BLaER1 treated with 17β-estradiol and CSF1 and Interleukin-3, amounts not matched to agents 10 nM and 100 nM (cell line): ENCODE results near the gene PTH2R.
"Not testable (repeated sequence)": the region's sequence is repeated elsewhere in the genome, so short reads cannot be mapped to it uniquely, and the experiment has no call there.

Source experiments
- H3K27ac ChIP-seq, 11 experiments: shearing (Covaris generic); formaldehyde crosslinking; 2 replicates each; pipeline ENCODE4 v1.8.1; 2022
- H3K27me3 ChIP-seq, 11 experiments: shearing (Covaris generic); formaldehyde crosslinking; 2 replicates each; pipeline ENCODE4 v1.8.1; 2022
- H3K36me3 ChIP-seq, 11 experiments: shearing (Covaris generic); formaldehyde crosslinking; 2 replicates each; pipeline ENCODE4 v1.8.1; 2022
- H3K4me1 ChIP-seq, 10 experiments: shearing (Covaris generic); formaldehyde crosslinking; 2 replicates each; pipeline ENCODE4 v1.8.1; 2022
- H3K4me2 ChIP-seq, 11 experiments: shearing (Covaris generic); formaldehyde crosslinking; 2 replicates each; pipeline ENCODE4 v1.8.1; 2022
- H3K4me3 ChIP-seq, 10 experiments: shearing (Covaris generic); formaldehyde crosslinking; 2 replicates each; pipeline ENCODE4 v1.8.1; 2022
- H3K9ac ChIP-seq, 11 experiments: shearing (Covaris generic); formaldehyde crosslinking; 2 replicates each; pipeline ENCODE4 v1.8.1; 2022
- H3K9me3 ChIP-seq, 11 experiments: shearing (Covaris generic); formaldehyde crosslinking; replicated peaks in 1 of 11; 2 replicates each; pipeline ENCODE4 v1.8.1; 2022
- H4K20me1 ChIP-seq, 11 experiments: shearing (Covaris generic); formaldehyde crosslinking; 2 replicates each; pipeline ENCODE4 v1.8.1; 2022
- Cebpa-rat ChIP-seq, 11 experiments: shearing (Covaris generic); IDR thresholded peaks; 2 replicates each; pipeline ENCODE4 v1.8.1; 2022

PTH2R gene

DNA sequence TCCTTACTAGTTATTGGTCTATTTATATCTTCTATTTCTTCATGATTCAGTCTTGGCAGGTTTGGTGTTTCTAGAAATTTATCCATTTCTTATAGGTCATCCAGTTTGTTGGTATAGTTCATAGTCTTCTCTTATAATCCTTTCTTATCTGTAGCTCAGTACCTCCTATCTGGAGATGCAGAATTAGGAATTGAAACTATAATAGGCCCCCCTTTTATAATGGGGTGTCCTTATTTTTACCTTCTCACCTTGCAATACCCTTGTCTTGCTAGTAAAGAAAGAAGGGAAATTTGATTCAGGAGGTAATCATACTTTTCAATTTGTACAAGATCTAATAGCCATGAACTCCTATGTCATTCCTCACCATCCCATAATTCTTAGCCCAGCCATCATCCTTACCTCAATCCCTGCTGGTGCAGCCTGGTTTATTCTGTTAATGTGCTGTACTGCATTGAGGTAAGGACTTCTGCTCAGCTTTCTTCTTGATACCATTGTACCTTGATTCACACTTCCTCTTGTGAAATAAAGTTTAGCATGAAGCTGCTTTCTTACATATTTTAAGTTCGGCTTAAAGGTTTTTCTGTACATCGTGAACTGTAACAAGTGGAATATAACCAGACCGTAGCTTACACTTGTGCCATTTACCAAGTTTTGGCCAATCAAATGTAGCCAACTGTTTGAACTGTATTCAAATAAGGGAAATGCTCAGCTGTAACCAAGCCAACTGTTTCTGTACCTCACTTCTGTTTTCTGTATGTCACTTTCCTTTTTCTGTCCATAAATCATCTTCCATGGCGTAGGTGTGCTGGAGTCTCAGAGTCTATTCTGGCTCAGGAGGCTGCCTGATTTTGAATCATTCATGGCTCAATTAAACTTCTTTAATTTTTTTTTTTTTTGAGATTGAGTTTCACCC lies 40.1 kb upstream of the PTH2R start:
- no peak overlapping the region for H3K9ac ChIP-seq
- no peak overlapping the region for H3K4me3 ChIP-seq

DNA sequence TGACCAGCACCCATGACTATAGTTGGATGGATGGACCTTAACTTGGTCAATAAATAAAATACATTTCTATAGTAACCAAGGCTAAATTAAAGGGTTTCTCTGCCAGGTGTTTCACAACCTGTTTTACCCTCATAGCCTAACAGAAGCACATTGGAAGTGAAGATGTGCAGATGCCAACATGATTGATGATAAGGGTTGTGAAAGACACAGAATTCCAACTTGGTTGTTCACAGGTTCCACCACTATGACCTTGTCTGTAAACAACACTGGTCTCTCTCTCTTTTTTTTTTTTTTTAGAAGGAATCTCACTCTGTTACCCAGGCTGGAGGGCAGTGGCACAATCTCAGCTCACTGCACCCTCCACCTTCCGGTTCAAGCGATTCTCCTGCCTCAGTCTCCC lies 37.5 kb upstream of the PTH2R start:
- Histone ChIP-seq H4K20me1 (no peaks in the 10 kb centered on the region), H3K9me3 (peaks cover 6 to 18% (median 14%) of the 10 kb centered on the region in 11 experiments; a peak in 20 of 22 replicates), H3K4me1 (peaks cover 0 to 9% (median 0%) of the 10 kb centered on the region in 10 experiments; a peak in 3 of 20 replicates), H3K36me3 (no peaks in the 10 kb centered on the region), H3K4me3 (no peak overlapping the region), H3K27me3 (no peaks in the 10 kb centered on the region), H3K27ac (no peak overlapping the region), H3K4me2 (no peak overlapping the region), H3K9ac (no peak overlapping the region)
- no peak for TF ChIP-seq Cebpa-rat (IDR thresholded peaks at IDR 0.05)

More for the DNA sequence above, 40.1 kb upstream of the PTH2R start:
- H4K20me1 ChIP-seq, result no peaks in the 10 kb centered on the region
- TF ChIP-seq Cebpa-rat (IDR thresholded peaks at IDR 0.05), result no peak
- H3K4me1 ChIP-seq, result peaks cover 0 to 13% (median 0%) of the 10 kb centered on the region in 10 experiments; a peak in 3 of 20 replicates
- H3K27me3 ChIP-seq, result no peaks in the 10 kb centered on the region
- H3K9me3 ChIP-seq, result peaks cover 6 to 20% (median 14%) of the 10 kb centered on the region in 11 experiments; a peak in 20 of 22 replicates
- H3K27ac ChIP-seq, result peak overlapping the region in 1 of 11 experiments; percentile 2; a peak in 1 of 22 replicates
- no peaks in the 10 kb centered on the region for H3K36me3 ChIP-seq
- peak overlapping the region in 2 of 11 experiments; percentile 12 to 50; a peak in 3 of 22 replicates for H3K4me2 ChIP-seq

- Histone ChIP-seq H3K27me3 (no peaks in the 10 kb centered on the region), H3K9ac (no peak overlapping the region), H3K4me1 (peaks cover 0 to 9% (median 0%) of the 10 kb centered on the region in 10 experiments; a peak in 3 of 20 replicates), H3K36me3 (no peaks in the 10 kb centered on the region), H3K4me3 (no peak overlapping the region), H3K4me2 (no peak overlapping the region), H3K9me3 (peaks cover 0 to 8% (median 0%) of the 10 kb centered on the region in 11 experiments; a peak in 1 of 22 replicates), H3K27ac (no peak overlapping the region), H4K20me1 (no peaks in the 10 kb centered on the region)
- TF ChIP-seq Cebpa-rat (IDR thresholded peaks at IDR 0.05), result no peak
Measured at GRCh38 chr2:208370881-208371633, 35.5 kb upstream of the PTH2R start.

- no peaks in the 10 kb centered on the region for H3K36me3 ChIP-seq
- peaks cover 0 to 8% (median 0%) of the 10 kb centered on the region in 11 experiments; a peak in 1 of 22 replicates for H3K9me3 ChIP-seq
- TF ChIP-seq Cebpa-rat (IDR thresholded peaks at IDR 0.05), result no peak
- H3K4me1 ChIP-seq, result peaks cover 0 to 6% (median 0%) of the 10 kb centered on the region in 10 experiments; a peak in 3 of 20 replicates
- H3K9ac ChIP-seq, result no peak overlapping the region
- H3K4me2 ChIP-seq, result no peak overlapping the region
- H3K4me3 ChIP-seq, result no peak overlapping the region
- no peaks in the 10 kb centered on the region for H4K20me1 ChIP-seq
- no peaks in the 10 kb centered on the region for H3K27me3 ChIP-seq
- no peak overlapping the region for H3K27ac ChIP-seq
Measured at GRCh38 chr2:208371634-208371935, 35.0 kb upstream of the PTH2R start.

DNA sequence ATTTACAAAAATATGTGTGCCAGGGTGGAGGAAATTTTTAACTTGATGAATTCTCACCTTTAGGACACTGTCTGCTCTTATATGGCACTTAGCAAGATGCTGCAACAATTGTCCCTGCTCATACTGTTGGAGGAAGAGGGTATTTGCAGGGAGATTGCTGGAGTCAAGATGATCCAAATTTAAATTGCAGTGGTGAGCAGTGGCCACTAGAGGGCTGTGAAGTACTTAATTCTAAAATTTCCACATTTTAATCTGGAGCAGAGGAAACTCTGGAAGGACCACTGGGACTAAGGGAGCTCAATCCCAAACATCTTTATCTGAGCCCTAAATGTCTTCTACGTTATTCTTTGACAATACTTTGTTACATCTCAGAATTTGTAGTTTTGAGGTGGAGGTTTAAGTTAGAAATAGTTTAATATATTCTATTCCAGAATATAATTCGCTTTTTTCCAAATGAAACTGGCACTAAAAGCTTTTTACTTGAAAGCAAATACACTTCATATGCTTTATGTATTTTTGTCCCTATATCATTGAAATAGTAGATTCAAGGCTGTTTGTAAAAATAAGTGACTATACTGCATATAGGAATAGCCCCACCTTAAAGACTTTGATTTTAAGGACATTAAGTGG lies 33.0 kb upstream of the PTH2R start:
- H3K27me3 ChIP-seq, result no peaks in the 10 kb centered on the region
- no peak for TF ChIP-seq Cebpa-rat (IDR thresholded peaks at IDR 0.05)
- peaks cover 0 to 8% (median 0%) of the 10 kb centered on the region in 11 experiments; a peak in 1 of 22 replicates for H3K9me3 ChIP-seq
- no peaks in the 10 kb centered on the region for H4K20me1 ChIP-seq
- H3K36me3 ChIP-seq, result no peaks in the 10 kb centered on the region
- no peak overlapping the region for H3K27ac ChIP-seq
- no peaks in the 10 kb centered on the region for H3K4me1 ChIP-seq
- no peak overlapping the region for H3K4me2 ChIP-seq
- H3K9ac ChIP-seq, result no peak overlapping the region
- H3K4me3 ChIP-seq, result no peak overlapping the region

- Histone ChIP-seq H3K4me1 (no peaks in the 10 kb centered on the region), H3K9ac (no peak overlapping the region)
Measured at GRCh38 chr2:208375491-208376068, 31.0 kb upstream of the PTH2R start.

DNA sequence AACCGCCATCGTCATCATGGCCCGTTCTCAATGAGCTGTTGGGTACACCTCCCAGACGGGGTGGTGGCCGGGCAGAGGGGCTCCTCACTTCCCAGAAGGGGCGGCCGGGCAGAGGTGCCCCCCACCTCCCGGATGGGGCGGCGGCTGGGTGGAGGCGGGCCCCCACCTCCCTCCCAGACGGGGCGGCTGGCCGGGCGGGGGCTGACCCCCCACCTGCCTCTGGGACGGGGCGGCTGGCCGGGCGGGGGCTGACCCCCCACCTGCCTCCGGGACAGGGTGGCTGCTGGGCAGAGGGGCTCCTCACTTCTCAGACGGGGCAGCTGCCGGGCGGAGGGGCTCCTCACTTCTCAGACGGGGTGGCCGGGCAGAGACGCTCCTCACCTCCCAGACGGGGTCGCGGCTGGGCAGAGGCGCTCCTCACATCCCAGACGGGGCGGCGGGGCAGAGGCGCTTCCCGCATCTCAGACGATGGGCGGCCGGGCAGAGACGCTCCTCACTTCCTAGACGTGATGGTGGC lies 29.2 kb upstream of the PTH2R start:
- not testable (repeated sequence) for H3K4me2 ChIP-seq, H3K27me3 ChIP-seq, H3K27ac ChIP-seq, H3K9ac ChIP-seq, H3K4me3 ChIP-seq, H3K4me1 ChIP-seq, H4K20me1 ChIP-seq, H3K9me3 ChIP-seq, H3K36me3 ChIP-seq

More at GRCh38 chr2:208375491-208376068, 31.0 kb upstream of the PTH2R start:
- H3K4me2 ChIP-seq, result no peak overlapping the region
- no peak for TF ChIP-seq Cebpa-rat (IDR thresholded peaks at IDR 0.05)
- no peak overlapping the region for H3K27ac ChIP-seq
- no peaks in the 10 kb centered on the region for H4K20me1 ChIP-seq
- no peak overlapping the region for H3K4me3 ChIP-seq
- H3K9me3 ChIP-seq, result 0 out of 22 replicates have a peak, but pooled peaks cover 0 to 5% (median 0%) of the 10 kb centered on the region in 11 experiments
- H3K36me3 ChIP-seq, result no peaks in the 10 kb centered on the region
- H3K27me3 ChIP-seq, result no peaks in the 10 kb centered on the region

GRCh38 chr2:208379192-208379591 lies 27.4 kb upstream of the PTH2R start:
- Histone ChIP-seq H3K27ac (no peak overlapping the region), H3K9ac (no peak overlapping the region), H4K20me1 (no peaks in the 10 kb centered on the region), H3K27me3 (no peaks in the 10 kb centered on the region), H3K36me3 (no peaks in the 10 kb centered on the region), H3K4me2 (no peak overlapping the region), H3K9me3 (no peaks in the 10 kb centered on the region), H3K4me3 (no peak overlapping the region), H3K4me1 (no peaks in the 10 kb centered on the region)
- TF ChIP-seq Cebpa-rat (IDR thresholded peaks at IDR 0.05), result no peak
